Stimulated activated effector memory CD8-positive, alpha-beta T cell treated with anti-CD3 and anti-CD28 coated beads, Interleukin-12 subunit alpha, Interleukin-12 subunit beta, amount 100 ng/mL, for 72 hours (primary cell): ENCODE measurements around the gene NRXN2.

Experiments used
- ATAC-seq: fragments of 150-1000 bp; cut with Tn5 transposase; 2 replicates; pipeline ENCODE4 v1.10.0; 2021
- DNase-seq, 2 donors: peaks; one replicate each; pipeline ENCODE4 v3.0.0; 2021 to 2022; ENCODE audit warnings: low spot score in 2 of 2
- H3K27ac Mint-ChIP-seq: one replicate; pipeline ENCODE4 v1.8.0; 2022; ENCODE audit warnings: mild to moderate bottlenecking, mixed read lengths
- H3K36me3 Mint-ChIP-seq: one replicate; pipeline ENCODE4 v1.8.0; 2022; ENCODE audit warnings: mild to moderate bottlenecking, mixed read lengths
- H3K4me1 Mint-ChIP-seq: one replicate; pipeline ENCODE4 v1.8.0; 2022; ENCODE audit warnings: mixed read lengths
- H3K4me3 Mint-ChIP-seq: one replicate; pipeline ENCODE4 v1.8.0; 2022; ENCODE audit warnings: mild to moderate bottlenecking, mixed read lengths
- H3K9me3 Mint-ChIP-seq: one replicate; pipeline ENCODE4 v1.8.0; 2022; ENCODE audit warnings: mixed read lengths

The NRXN2 gene

DNA sequence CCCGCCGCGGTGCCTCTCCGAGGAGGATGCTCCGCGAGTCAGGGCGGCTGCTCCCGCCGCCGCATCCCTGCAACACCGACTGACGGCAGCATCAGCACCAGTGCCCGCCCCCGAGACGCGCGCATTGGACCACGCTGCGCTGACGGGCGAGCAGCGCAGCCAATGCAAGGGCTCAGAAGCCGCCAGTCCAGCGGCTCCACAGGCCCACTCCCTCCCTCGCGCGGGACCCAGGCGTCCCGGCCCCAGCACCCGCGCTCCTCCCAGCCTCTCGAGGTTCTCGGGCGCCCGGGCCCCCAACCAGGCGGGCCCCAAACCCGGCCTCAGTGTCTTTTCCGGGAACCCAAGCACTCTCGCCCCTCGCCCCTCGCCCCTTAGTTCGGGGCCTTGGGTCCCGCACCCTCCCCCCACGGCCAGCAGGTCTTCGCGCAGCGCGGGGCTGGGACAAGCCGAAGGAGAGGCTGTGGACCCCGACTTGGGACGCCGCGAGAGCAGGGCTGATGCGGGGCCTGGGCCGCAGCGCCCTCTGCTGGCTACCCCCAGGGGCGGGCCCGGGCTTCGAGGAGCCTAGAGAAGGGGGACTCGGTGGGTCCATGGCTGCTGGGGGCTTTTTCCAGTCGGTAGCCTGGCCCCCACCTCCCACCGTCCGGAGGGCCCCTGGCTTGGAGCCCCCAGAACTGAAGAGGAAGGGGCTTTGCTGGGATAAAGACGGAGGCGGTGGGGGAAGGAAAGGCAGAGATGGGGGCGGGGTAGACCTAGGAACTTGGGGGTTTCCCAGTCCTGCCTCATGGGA is at the start of gene NRXN2:
Gene NRXN2, minus strand, starts transcription at position 81 of the 790 bp plus-strand sequence. CDS start 9,498 bp downstream, outside the sequence.
- Mint-ChIP-seq H3K36me3 (peaks cover 15% of the 10 kb centered on the region), H3K4me1 (peaks cover 16% of the 10 kb centered on the region), H3K27ac (peak within 1 kb of the TSS; percentile 74), H3K9me3 (no peaks in the 10 kb centered on the region), H3K4me3 (peak within 1 kb of the TSS; percentile 66)
- ATAC-seq (peak; percentile 97), DNase-seq (peak; percentile 86 to 93)

DNA sequence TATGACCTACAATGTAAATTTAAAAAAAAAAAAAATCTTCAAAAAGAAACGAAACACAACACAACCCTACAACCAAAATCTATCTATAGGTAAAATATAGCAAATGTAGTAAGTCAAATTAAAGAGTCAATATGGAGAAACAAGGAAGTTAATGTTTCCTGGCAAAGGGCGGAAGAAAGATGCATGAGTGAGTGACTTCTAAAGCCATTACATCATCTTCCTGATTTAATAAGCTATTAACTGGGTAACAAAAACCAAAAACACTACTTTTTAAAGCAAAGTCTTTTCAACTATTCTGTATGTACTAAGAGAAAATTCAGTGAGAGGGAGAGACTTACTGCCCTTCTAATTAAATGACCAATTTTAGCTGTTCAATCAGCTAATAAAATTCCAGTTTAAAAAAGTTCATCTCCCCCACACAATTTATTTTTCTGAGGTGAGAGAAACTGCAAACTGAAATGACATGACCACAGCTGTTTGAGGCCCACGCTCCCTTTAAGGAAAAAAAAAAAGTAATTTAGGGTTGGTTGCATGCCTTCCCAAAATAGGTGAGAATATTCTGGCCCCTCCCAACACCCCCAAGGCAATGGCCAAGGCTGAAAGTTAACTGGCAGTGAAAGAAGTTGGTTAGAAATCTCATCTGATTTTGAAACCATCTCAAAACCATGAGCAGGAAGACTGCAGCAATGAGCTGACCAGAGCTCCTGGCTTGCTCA is 49.5 kb upstream of the NRXN2 start:
- H3K9me3 Mint-ChIP-seq, result no peaks in the 10 kb centered on the region
- ATAC-seq, result no peak

DNA sequence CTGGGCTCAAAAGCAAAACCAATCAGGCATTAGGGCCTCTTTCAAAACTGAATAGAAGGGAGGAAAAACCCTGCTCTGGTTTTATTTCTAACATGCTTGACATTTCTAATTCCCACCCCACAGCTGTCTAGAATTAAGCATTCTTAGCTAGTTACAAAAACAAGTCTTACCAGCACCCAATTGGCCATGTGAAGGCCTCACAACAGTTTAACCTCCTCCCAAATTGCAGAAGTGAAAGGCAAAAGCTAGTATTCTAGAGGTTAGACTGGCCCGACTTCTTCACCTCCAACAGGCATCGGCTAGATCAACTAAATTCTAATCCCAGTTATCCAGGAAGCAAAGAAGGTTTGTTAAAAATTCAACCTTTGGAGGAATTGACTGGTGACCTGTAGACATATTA is 48.9 kb upstream of the NRXN2 start:
- Mint-ChIP-seq H3K27ac (no peak overlapping the region), H3K4me1 (peaks cover 74% of the 10 kb centered on the region), H3K4me3 (no peak overlapping the region), H3K36me3 (peaks cover 100% of the 10 kb centered on the region), H3K9me3 (no peaks in the 10 kb centered on the region)
- no peak for DNase-seq
- ATAC-seq, result no peak

More for the DNA sequence above, 49.5 kb upstream of the NRXN2 start:
- peaks cover 100% of the 10 kb centered on the region for H3K36me3 Mint-ChIP-seq
- no peak for DNase-seq
- H3K4me3 Mint-ChIP-seq, result no peak overlapping the region
- peaks cover 74% of the 10 kb centered on the region for H3K4me1 Mint-ChIP-seq
- peak overlapping the region; percentile 67 for H3K27ac Mint-ChIP-seq

DNA sequence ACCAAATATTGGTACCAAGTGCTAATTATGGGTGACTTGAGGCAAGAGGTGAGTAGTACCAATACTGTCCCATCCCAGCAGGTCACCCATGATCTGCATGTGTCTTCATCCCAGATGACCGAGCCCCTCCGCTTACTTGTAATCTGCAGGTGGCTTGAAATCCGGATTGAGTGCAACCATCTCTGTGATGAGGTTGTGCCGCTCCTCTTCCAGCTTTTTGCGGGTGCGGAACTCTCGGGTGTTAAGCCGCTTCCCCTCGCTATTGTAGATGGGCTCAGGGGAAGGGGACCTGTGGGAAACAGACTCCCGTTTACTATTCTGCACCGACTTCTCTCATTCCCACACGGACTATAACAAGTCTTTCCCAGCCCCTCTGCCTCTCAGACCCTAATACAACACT is 47.1 kb upstream of the NRXN2 start:
- no peak overlapping the region for H3K4me3 Mint-ChIP-seq
- peaks cover 76% of the 10 kb centered on the region for H3K4me1 Mint-ChIP-seq
- peak overlapping the region; percentile 81 for H3K27ac Mint-ChIP-seq
- DNase-seq, result no peak
- peaks cover 100% of the 10 kb centered on the region for H3K36me3 Mint-ChIP-seq
- ATAC-seq, result no peak
- no peaks in the 10 kb centered on the region for H3K9me3 Mint-ChIP-seq

DNA sequence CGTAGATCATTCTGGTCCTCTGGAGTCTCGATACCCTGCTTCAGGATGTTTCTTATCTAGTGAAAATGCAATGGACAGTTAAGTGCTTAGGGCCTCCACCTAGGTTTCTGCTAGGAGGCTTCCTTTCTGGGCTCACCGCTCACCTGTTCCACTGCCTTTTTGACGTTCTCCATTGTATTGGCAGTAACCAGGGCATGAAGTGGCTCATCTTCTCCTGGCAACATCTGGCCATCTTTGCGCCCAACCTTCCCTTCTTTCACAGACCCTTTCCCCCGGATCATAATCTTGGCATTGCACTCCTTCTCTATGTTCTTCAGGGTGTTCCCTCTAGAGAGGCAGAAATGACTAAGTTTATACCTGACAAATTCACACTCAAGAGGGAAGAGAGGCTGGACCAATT is 46.3 kb upstream of the NRXN2 start:
- Mint-ChIP-seq H3K9me3 (no peaks in the 10 kb centered on the region), H3K36me3 (peaks cover 100% of the 10 kb centered on the region), H3K4me1 (peaks cover 79% of the 10 kb centered on the region), H3K27ac (peak overlapping the region; percentile 83), H3K4me3 (no peak overlapping the region)
- ATAC-seq, result no peak
- DNase-seq, result no peak

DNA sequence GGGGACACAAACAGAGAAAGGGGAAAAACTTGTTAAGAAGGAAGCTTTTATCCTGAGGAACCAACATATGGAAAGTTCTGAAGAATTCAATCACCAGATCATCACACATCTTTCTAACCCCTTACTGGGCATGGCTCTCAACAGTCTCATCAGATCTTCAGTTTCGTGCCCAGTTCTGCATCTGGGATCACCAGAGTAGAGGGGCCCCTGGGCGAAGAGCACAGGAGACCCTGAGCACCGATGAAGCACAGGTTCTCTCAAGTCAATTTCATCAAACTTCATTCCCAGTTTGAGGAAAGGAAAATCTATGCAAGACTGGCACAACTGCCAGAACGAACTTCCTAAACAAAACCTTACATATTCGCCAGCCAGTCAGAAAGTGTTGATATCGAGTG is 45.3 kb upstream of the NRXN2 start:
- no peak overlapping the region for H3K4me3 Mint-ChIP-seq
- peaks cover 100% of the 10 kb centered on the region for H3K36me3 Mint-ChIP-seq
- no peaks in the 10 kb centered on the region for H3K9me3 Mint-ChIP-seq
- peak overlapping the region; percentile 83 for H3K27ac Mint-ChIP-seq
- H3K4me1 Mint-ChIP-seq, result peaks cover 82% of the 10 kb centered on the region
- ATAC-seq (no peak), DNase-seq (no peak)

DNA sequence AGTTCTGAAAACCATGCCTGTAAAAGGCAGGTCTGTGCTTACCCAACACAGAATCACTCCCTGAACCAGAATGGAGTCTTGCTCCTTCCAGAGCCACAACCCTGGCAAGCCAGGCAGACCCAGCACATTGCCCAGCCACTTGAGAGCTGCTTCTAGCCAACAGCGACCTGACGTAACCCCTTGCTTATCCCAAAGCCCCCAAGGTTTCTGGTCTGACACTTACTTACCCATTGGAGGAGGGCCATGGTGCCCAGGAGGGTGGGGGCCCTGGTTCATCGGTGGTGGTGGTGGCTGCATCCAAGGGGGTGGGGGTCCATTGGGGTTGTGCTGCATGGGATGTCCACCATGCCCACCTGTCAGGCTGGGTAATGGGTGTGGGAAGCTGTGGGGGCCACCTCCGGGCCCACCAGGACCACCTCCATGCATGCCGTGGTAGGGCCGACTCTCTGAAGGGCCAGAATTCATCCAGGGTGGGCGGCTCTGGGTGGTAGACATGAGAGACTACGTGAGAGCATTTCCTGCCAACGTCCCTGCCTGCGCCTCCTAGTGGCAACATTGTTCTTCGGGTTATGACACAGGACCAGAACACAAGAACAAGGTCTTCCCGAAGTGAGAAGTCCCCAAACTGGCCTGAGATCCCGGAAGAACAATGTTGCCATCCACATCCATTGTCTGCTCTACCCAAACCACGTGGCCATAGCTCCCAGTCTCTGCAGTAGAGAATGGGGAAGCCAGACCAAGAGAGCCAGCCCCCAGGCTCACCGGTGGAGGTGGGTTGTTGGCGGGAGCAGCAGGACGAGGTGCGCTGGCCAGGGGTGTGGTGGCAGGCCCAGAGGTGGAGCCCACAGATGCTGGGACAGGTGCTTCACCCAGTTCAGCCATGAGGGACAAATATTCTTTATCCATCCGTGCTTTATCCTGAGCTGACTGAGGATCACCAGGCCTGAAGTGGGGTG is 44.6 kb upstream of the NRXN2 start:
- Mint-ChIP-seq H3K4me1 (peaks cover 85% of the 10 kb centered on the region), H3K4me3 (no peak overlapping the region), H3K9me3 (no peaks in the 10 kb centered on the region), H3K27ac (peak overlapping the region; percentile 83), H3K36me3 (peaks cover 100% of the 10 kb centered on the region)
- ATAC-seq (peak; percentile 67), DNase-seq (peak; percentile 72 to 89)

DNA sequence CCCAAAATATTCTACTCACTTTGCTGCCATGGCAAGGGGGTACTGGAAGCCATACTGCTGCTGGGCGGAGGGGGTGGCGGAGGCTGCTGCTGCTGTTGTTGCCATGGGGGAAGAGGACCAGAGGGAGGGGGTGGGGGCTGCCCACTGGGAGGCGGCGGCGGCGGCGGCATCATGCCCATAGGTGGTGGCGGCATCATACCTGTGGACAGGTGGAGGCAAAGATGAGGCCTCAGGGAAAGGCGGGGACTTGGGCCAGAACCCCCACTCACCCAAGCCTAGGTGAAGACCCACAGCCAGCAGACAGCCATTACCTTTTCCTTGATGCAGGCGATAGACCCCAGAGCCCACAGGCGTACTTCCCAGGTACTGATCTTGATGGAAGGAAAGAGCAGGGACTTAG is 43.9 kb upstream of the NRXN2 start:
- Mint-ChIP-seq H3K9me3 (no peaks in the 10 kb centered on the region), H3K4me1 (peaks cover 92% of the 10 kb centered on the region), H3K4me3 (peak overlapping the region; percentile 26), H3K27ac (peak overlapping the region; percentile 83), H3K36me3 (peaks cover 100% of the 10 kb centered on the region)
- DNase-seq (no peak), ATAC-seq (no peak)

DNA sequence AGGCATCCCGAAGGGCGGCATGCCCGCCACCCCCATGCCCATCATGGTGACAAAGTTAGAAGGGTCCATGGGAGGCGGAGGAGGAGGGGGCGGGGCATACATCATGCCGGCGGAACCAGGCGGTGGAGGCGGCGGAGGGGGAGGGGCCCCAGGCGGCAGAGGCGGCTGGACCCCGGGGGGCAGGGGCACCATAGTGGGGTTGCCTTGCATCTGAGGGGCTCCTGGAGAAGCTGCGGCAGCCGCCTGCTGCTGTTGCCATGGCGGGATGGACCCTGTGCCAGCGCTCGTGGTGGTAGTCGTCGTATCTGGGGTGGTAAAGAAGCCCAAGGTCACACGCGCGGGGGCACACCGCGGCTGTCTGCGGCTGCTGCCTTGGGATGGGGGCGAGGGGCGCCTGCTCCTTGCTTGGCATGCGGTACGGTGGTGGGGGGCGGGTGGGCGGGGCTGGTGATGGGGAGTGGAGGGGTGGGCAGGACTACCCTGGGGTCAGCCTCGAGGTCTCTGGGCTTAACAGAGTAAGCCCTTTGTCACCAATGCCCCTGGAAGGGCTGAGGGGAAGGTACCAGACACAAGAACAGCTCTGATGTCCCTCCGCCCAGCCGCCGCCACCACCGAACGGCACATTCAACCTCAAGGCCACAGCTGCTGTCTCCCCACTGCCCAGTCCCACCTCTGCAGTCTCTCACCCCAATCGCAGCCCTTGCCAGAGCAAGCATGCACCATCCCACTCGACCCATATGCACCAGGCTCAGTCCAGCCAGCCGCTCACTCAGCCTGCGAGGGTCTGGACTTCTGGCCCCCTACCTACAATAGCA is 43.1 kb upstream of the NRXN2 start:
- Mint-ChIP-seq H3K36me3 (peaks cover 100% of the 10 kb centered on the region), H3K9me3 (no peaks in the 10 kb centered on the region), H3K27ac (peak overlapping the region; percentile 81), H3K4me3 (peak overlapping the region; percentile 26), H3K4me1 (peaks cover 95% of the 10 kb centered on the region)
- no peak for DNase-seq
- ATAC-seq, result no peak

DNA sequence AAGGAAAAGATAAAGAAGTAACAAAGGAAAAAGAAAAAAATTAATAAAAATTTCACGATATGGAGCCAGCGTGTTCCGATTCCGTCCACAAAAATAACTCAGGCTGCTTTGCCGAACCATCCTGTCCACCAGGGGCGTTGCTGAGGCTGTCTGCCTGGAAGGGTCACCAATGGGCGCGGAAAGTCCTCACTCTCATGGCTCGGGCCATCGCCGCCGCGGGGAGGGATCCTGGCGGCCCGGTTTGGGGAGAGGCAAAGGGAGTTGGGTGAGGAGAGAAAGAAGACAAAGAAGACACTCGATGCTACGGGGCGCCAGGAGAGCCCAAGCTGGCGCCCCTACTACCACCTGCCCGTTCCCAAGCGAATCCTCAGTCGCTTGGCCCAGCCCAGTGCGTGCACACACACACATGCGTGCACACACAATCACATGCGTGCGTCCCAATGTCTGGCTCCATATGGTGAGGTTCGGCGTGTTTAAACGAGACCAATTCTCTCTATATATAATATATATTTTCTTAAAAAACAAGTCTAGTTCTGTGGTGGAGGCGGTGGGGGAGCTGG is 42.4 kb upstream of the NRXN2 start:
- Mint-ChIP-seq H3K36me3 (peaks cover 100% of the 10 kb centered on the region), H3K27ac (peak overlapping the region; percentile 97), H3K4me3 (peak overlapping the region; percentile 63), H3K9me3 (no peaks in the 10 kb centered on the region), H3K4me1 (peaks cover 94% of the 10 kb centered on the region)
- DNase-seq (no peak), ATAC-seq (no peak)

DNA sequence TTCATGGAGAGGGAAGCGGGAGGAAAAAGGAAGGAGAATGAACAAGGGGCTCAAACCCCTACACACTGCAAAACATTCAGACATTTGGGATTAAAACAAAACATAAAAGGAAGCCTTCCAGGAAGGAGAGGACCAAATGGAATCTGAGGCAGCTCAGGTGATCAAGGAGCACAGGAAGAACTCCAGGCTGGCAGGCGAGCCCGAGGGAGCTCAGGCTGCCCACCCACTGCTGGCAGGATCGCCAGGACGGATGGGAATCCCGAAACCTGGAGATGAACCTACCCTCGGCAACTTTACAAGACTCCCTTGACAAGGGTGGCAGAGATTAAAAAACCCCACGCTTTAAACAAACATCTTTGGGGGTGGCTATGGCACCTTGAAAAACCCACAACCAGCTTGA is 41.8 kb upstream of the NRXN2 start:
- ATAC-seq, result no peak
- Mint-ChIP-seq H3K9me3 (no peaks in the 10 kb centered on the region), H3K27ac (peak overlapping the region; percentile 97), H3K4me3 (peak overlapping the region; percentile 63), H3K4me1 (peaks cover 97% of the 10 kb centered on the region), H3K36me3 (peaks cover 100% of the 10 kb centered on the region)
- no peak for DNase-seq

DNA sequence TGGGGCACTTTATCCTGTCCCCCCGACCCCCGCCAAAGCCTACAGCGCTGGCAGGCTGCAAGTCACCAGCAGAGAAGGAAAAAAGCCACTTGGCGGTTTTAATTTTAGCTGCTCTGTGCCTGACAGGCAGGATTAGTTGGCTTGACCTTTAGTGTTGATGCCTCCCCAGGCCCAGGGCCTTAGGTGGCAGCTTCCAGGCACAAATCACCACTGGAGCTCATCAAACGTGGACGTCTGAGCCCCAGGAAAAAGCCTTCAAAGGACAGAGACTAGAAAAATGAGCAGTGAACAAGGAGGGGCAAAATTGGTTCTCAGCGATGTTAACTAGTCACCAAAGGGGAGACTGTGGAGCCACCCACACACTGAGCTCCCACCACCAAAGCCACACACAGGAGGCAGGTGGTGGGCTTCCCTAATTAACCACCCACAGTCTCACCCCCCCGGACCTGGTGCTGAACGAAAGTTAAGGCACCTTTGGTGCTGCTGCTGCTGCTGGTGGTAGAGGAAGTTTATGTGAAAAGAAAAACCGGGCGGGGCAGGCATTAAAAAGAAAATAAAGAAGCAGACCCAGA is 41.1 kb upstream of the NRXN2 start:
- Mint-ChIP-seq H3K27ac (peak overlapping the region; percentile 97), H3K36me3 (peaks cover 98% of the 10 kb centered on the region), H3K9me3 (no peaks in the 10 kb centered on the region), H3K4me3 (peak overlapping the region; percentile 63), H3K4me1 (peaks cover 96% of the 10 kb centered on the region)
- DNase-seq, result no peak
- peak; percentile 42 for ATAC-seq

DNA sequence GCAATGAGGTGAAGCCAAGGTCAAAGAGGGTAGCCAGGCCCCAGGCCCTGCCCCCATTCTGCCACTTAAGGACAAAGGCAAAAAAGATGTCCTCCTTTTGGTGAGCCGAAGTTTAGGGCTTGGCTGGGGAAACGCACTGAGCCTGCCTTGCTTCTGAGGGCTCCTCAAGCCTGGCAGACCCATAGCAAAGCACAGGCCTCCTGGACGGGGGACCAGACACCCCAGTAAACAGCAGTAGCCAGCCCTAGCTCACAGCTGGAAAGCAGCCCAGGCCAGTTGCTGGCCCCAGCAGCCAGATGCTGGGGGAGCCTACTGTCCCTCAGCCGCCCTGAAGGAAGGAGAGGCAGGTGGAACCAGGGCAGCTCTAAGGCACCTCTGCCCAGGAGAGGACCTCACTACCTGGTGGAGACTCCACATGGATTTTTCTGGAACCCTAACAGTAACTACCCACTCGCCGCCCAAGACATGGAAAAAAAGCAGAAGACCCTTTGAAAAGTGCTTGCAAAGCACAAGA is 40.6 kb upstream of the NRXN2 start:
- Mint-ChIP-seq H3K4me3 (peak overlapping the region; percentile 63), H3K9me3 (no peaks in the 10 kb centered on the region), H3K36me3 (peaks cover 95% of the 10 kb centered on the region), H3K4me1 (peaks cover 92% of the 10 kb centered on the region), H3K27ac (peak overlapping the region; percentile 97)
- DNase-seq (no peak), ATAC-seq (no peak)
